DND-41 (cell line): Measurements from ENCODE around the gene ARHGEF7.

Experiments
- ATAC-seq: fragments of 200-7000 bp; cut with Tn5 transposase; 3 replicates; pipeline ENCODE4 v1.9.1; 2021; ENCODE audit warnings: low read depth; ENCODE audit not compliant: insufficient read depth
- DNase-seq: peaks from one replicate; pipeline ENCODE4 v3.0.0-alpha.2; 2020
- H2AFZ ChIP-seq: 2 replicates; pipeline ENCODE4 v1.6.0; 2012; ENCODE audit warnings: low read depth, low read length
- H3K27ac ChIP-seq: 2 replicates; pipeline ENCODE4 v1.5.1; 2012; ENCODE audit warnings: low read length, inconsistent platforms
- H3K27me3 ChIP-seq: fragments of 200-600 bp; sonication (generic); 2 replicates; pipeline ENCODE4 v1.6.0; 2012; ENCODE audit warnings: low read length, mild to moderate bottlenecking, inconsistent platforms; ENCODE audit not compliant: insufficient read depth, poor library complexity
- H3K36me3 ChIP-seq: 2 replicates; pipeline ENCODE4 v1.5.1; 2012; ENCODE audit warnings: low read length, inconsistent platforms; ENCODE audit not compliant: insufficient read depth
- H3K4me1 ChIP-seq: 2 replicates; pipeline ENCODE4 v1.5.1; 2012; ENCODE audit warnings: mild to moderate bottlenecking, low read length; ENCODE audit not compliant: insufficient read depth
- H3K4me2 ChIP-seq: 2 replicates; pipeline ENCODE4 v1.6.0; 2012; ENCODE audit warnings: mild to moderate bottlenecking, moderate library complexity, low read length, inconsistent platforms; ENCODE audit not compliant: insufficient read depth
- H3K4me3 ChIP-seq, 2 experiments: fragments of 200-600 bp in 1 of 2; shearing (Covaris generic) in 1 of 2; 2 replicates each; pipeline ENCODE4 v1.5.1; 2012 to 2016; ENCODE audit warnings: inconsistent platforms in 2 of 2, low read length in 2 of 2, mild to moderate bottlenecking in 2 of 2, low read depth in 1 of 2, moderate library complexity in 1 of 2
- H3K79me2 ChIP-seq: 2 replicates; pipeline ENCODE4 v1.6.0; 2012; ENCODE audit warnings: low read length, inconsistent platforms; ENCODE audit not compliant: insufficient read depth
- H3K9ac ChIP-seq: 2 replicates; pipeline ENCODE4 v1.6.0; 2012; ENCODE audit warnings: low read depth, mild to moderate bottlenecking, inconsistent platforms, low read length, moderate library complexity
- H3K9me3 ChIP-seq: 2 replicates; pipeline ENCODE4 v1.5.1; 2012; ENCODE audit warnings: low read length, moderate library complexity, mild to moderate bottlenecking, inconsistent platforms; ENCODE audit not compliant: insufficient read depth, severe bottlenecking
- H4K20me1 ChIP-seq: 2 replicates; pipeline ENCODE4 v1.6.0; 2012; ENCODE audit warnings: low read length; ENCODE audit not compliant: insufficient read depth
- CTCF ChIP-seq: IDR thresholded peaks from 2 replicates; pipeline ENCODE4 v1.5.1; 2012; ENCODE audit warnings: borderline replicate concordance, low read length, moderate library complexity, mild to moderate bottlenecking; ENCODE audit not compliant: poor library complexity, severe bottlenecking; ENCODE audit errors: extremely low read depth
- EZH2 ChIP-seq: IDR thresholded peaks from 3 replicates; pipeline ENCODE4 v1.6.1; 2012; ENCODE audit warnings: borderline replicate concordance, low read depth, mild to moderate bottlenecking, moderate library complexity, low read length, inconsistent platforms; ENCODE audit not compliant: severe bottlenecking

Gene ARHGEF7

GRCh38 chr13:111304041-111304544 lies 189.0 kb downstream of the ARHGEF7 start:
- Histone ChIP-seq H2AFZ (no peak overlapping the region), H4K20me1 (peaks cover 5% of the 10 kb centered on the region), H3K36me3 (peaks cover 95% of the 10 kb centered on the region), H3K79me2 (peaks cover 2% of the 10 kb centered on the region; the same call in 1 of the 2 replicates), H3K4me1 (no peaks in the 10 kb centered on the region), H3K27ac (no peak overlapping the region), H3K4me2 (no peak overlapping the region), H3K27me3 (no peaks in the 10 kb centered on the region), H3K9me3 (peaks cover 5% of the 10 kb centered on the region), H3K4me3 (no peak overlapping the region), H3K9ac (no peak overlapping the region)
- TF ChIP-seq CTCF: no peak
- TF ChIP-seq EZH2: no peak
- DNase-seq: no peak
- no peak for ATAC-seq

DNA sequence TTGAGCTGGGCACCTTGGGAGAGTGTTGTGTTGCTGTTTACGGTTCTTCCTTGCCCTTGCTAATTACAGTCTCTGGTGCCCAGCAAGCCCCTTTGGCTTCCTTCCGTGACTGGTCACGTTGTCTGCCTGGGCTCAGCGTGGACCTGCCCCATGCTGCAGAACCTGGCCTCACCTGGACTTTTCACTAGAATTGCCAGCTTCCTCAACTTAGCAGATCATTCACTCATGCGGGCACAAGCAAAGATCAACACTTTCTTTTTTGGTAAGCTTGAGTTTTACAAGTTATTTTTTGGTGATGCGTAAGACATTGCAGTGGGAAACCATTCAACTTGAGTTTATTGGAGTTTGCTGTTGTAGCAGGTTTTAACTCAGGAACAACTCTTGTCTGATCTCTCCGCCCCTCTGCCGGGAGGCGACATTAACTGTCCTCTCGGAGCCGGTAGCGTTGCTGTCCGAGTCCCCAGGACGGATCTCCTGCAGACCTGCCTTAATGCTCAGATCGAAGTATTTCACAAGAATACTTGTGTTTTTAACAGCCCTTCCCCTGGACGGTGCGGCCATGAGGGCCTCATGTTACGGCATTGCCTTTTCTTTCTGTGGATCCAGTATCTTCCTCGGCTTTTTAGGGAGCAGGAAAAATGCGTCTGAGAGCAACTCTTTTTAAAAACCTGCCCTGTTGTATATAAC lies 189.6 kb downstream of the ARHGEF7 start:
- no peak for DNase-seq
- Histone ChIP-seq H2AFZ (no peak overlapping the region), H3K27ac (no peak overlapping the region), H3K4me2 (no peak overlapping the region), H3K4me1 (no peaks in the 10 kb centered on the region), H3K4me3 (no peak overlapping the region), H3K79me2 (peaks cover 2% of the 10 kb centered on the region; the same call in 1 of the 2 replicates), H3K27me3 (no peaks in the 10 kb centered on the region), H3K36me3 (peaks cover 90% of the 10 kb centered on the region), H3K9me3 (peaks cover 5% of the 10 kb centered on the region), H3K9ac (no peak overlapping the region), H4K20me1 (peaks cover 5% of the 10 kb centered on the region; the same call in 1 of the 2 replicates)
- TF ChIP-seq EZH2: no peak
- TF ChIP-seq CTCF: no peak
- no peak for ATAC-seq

DNA sequence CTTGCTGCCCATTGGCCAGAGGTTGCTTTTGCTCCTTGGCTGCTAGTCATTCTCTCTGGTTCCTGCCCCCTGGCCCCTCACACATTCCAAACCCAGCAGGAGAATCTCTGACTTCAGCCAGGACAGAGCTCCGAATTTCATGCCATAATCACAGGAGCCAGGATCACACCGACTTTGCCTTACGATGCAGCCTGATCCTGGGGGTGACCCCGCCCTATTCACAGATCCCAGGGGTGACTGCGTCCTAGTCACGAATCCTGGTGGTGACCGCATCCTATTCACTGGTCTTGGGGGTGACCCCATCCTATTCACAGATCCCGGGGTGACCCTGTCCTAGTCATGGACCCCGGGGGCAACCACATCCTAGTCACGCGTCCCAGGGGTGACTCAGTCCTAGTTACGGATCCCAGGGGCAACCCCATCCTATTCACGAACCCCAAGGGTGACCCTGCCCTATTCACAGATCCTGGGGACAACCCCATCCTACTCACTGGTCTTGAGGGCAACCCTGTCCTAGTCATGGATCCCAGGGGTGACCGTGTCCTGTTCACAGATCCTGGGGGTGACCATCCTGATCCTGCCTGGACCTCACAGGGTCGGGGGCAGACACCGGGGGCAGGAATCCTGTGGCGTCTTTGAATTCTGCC lies 198.0 kb downstream of the ARHGEF7 start:
- TF ChIP-seq CTCF (no peak), EZH2 (no peak)
- no peaks in the 10 kb centered on the region for H3K27me3 ChIP-seq
- peaks cover 2% of the 10 kb centered on the region; the same call in 1 of the 2 replicates for H3K79me2 ChIP-seq
- ATAC-seq (no peak), DNase-seq (no peak)
- peaks cover 18% of the 10 kb centered on the region for H4K20me1 ChIP-seq
- H3K27ac ChIP-seq: no peak overlapping the region
- H3K9ac ChIP-seq: no peak overlapping the region
- no peak overlapping the region for H3K4me3 ChIP-seq
- peaks cover 55% of the 10 kb centered on the region for H3K36me3 ChIP-seq
- H2AFZ ChIP-seq: no peak overlapping the region
- H3K4me1 ChIP-seq: no peaks in the 10 kb centered on the region
- no peak overlapping the region for H3K4me2 ChIP-seq
- H3K9me3 ChIP-seq: peaks cover 2% of the 10 kb centered on the region
